PFSK-1 (cell line): Measurements from ENCODE around the gene SRGAP3.

Experiments
- FOXP2 ChIP-seq: optimal IDR thresholded peaks from 2 replicates; pipeline ENCODE3; 2011; ENCODE audit warnings: borderline replicate concordance, control low read depth, inconsistent platforms; ENCODE audit not compliant: insufficient read depth; ENCODE audit errors: extremely low read length, extremely low read depth
- POLR2AphosphoS5 ChIP-seq: IDR thresholded peaks from 2 replicates; pipeline ENCODE4 v1.6.1; 2012; ENCODE audit warnings: low read depth, mild to moderate bottlenecking, control low read depth, low read length, moderate library complexity
- TAF1 ChIP-seq: IDR thresholded peaks from 2 replicates; pipeline ENCODE4 v1.6.1; 2012; ENCODE audit warnings: low read length, control low read depth, borderline replicate concordance; ENCODE audit not compliant: insufficient read depth
- TF ChIP-seq, protein P1 (sequence below), 2 experiments: IDR thresholded peaks; 2 replicates each; pipeline versions ENCODE4 v1.6.1 to v1.8.0; 2011 to 2012; ENCODE audit warnings: low read depth in 2 of 2, low read length in 2 of 2, control low read depth in 1 of 2, inconsistent platforms in 1 of 2, mild to moderate bottlenecking in 1 of 2, moderate library complexity in 1 of 2; ENCODE audit not compliant: insufficient read depth in 1 of 2

- TF ChIP-seq POLR2AphosphoS5 (no peak), TAF1 (no peak), FOXP2 (no peak)
- TF ChIP-seq, protein P1, sequence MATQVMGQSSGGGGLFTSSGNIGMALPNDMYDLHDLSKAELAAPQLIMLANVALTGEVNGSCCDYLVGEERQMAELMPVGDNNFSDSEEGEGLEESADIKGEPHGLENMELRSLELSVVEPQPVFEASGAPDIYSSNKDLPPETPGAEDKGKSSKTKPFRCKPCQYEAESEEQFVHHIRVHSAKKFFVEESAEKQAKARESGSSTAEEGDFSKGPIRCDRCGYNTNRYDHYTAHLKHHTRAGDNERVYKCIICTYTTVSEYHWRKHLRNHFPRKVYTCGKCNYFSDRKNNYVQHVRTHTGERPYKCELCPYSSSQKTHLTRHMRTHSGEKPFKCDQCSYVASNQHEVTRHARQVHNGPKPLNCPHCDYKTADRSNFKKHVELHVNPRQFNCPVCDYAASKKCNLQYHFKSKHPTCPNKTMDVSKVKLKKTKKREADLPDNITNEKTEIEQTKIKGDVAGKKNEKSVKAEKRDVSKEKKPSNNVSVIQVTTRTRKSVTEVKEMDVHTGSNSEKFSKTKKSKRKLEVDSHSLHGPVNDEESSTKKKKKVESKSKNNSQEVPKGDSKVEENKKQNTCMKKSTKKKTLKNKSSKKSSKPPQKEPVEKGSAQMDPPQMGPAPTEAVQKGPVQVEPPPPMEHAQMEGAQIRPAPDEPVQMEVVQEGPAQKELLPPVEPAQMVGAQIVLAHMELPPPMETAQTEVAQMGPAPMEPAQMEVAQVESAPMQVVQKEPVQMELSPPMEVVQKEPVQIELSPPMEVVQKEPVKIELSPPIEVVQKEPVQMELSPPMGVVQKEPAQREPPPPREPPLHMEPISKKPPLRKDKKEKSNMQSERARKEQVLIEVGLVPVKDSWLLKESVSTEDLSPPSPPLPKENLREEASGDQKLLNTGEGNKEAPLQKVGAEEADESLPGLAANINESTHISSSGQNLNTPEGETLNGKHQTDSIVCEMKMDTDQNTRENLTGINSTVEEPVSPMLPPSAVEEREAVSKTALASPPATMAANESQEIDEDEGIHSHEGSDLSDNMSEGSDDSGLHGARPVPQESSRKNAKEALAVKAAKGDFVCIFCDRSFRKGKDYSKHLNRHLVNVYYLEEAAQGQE (IDR thresholded peaks at IDR 0.05; ENCODE audit: insufficient read depth in 1 of 2, low read depth in 2 of 2, low read length in 2 of 2): no peak
Measured at GRCh38 chr3:8981296-8981695, 268.1 kb downstream of the SRGAP3 start.
